Measurements from ENCODE around the gene TPI1. TPM values are rescaled to one million over a fixed set of nuclear protein-coding genes. Genes with fewer than 3 reads are reported as not detected.

The TPI1 gene
- total RNA-seq, 1 donor from 2014 or later, result 306 TPM

- ATAC-seq (ENCODE audit: low read depth), result no peak
- H3K4me1 Mint-ChIP-seq, result peaks cover 15% of the 10 kb centered on the region
- intact Hi-C loops (cut with micrococcal nuclease), result no loop called here
- H3K27ac Mint-ChIP-seq, result no peak overlapping the region
- TF ChIP-seq CTCF (IDR thresholded peaks at IDR 0.05), result no peak
- no peak for DNase-seq
- ChIA-PET POLR2A (interaction anchor here (0.7 to 1.7 kb wide), 2 partner anchors 13 to 49 kb away, joined by 3 to 4 read pairs; partner anchors contain the start of genes C12orf57 and RNU7-1), CTCF (no interaction called here)
- H3K9me3 Mint-ChIP-seq, result no peaks in the 10 kb centered on the region
- no peak overlapping the region for H3K4me3 Mint-ChIP-seq
- H3K36me3 Mint-ChIP-seq (ENCODE audit: low read depth), result no peaks in the 10 kb centered on the region
- no peaks in the 10 kb centered on the region for H3K27me3 Mint-ChIP-seq
These were observed 27.0 kb downstream of the TPI1 start for GRCh38 chr12:6894321-6894720.

- no peak for ATAC-seq (ENCODE audit: low read depth)
- peaks cover 9% of the 10 kb centered on the region for H3K4me1 Mint-ChIP-seq
- no peaks in the 10 kb centered on the region for H3K27me3 Mint-ChIP-seq
- H3K36me3 Mint-ChIP-seq (ENCODE audit: low read depth), result no peaks in the 10 kb centered on the region
- ChIA-PET POLR2A (no interaction called here), CTCF (no interaction called here)
- H3K9me3 Mint-ChIP-seq, result no peaks in the 10 kb centered on the region
- H3K4me3 Mint-ChIP-seq, result no peak overlapping the region
- TF ChIP-seq CTCF (IDR thresholded peaks at IDR 0.05), result no peak
- intact Hi-C loops (cut with micrococcal nuclease), result no loop called here
- no peak for DNase-seq
- no peak overlapping the region for H3K27ac Mint-ChIP-seq
These were observed 29.6 kb downstream of the TPI1 start for GRCh38 chr12:6896846-6897435.

- no peaks in the 10 kb centered on the region for H3K27me3 Mint-ChIP-seq
- CTCF ChIA-PET, result interaction anchor here (0.9 to 1.5 kb wide), 2 partner anchors 30 to 38 kb away, joined by 3 to 4 read pairs; no protein-coding TSS in a partner anchor
These were observed 32.1 kb downstream of the TPI1 start for GRCh38 chr12:6899427-6899826.

GRCh38 chr12:6899837-6900519 lies 32.6 kb downstream of the TPI1 start:
- Mint-ChIP-seq H3K9me3 (no peaks in the 10 kb centered on the region), H3K27me3 (no peaks in the 10 kb centered on the region), H3K4me1 (peaks cover 8% of the 10 kb centered on the region), H3K36me3 (ENCODE audit: low read depth) (no peaks in the 10 kb centered on the region), H3K4me3 (no peak overlapping the region), H3K27ac (no peak overlapping the region)
- DNase-seq, result no peak
- intact Hi-C loops (cut with micrococcal nuclease), result no loop called here
- ChIA-PET POLR2A (interaction anchor here (1.1 to 1.4 kb wide), 3 partner anchors 9 to 44 kb away, joined by 3 read pairs; partner anchors contain the start of genes C12orf57 and RNU7-1), CTCF (interaction anchor here (0.9 to 1.5 kb wide), 2 partner anchors 31 to 38 kb away, joined by 3 to 4 read pairs; no protein-coding TSS in a partner anchor)
- no peak for TF ChIP-seq CTCF (IDR thresholded peaks at IDR 0.05)
- no peak for ATAC-seq (ENCODE audit: low read depth)

More at GRCh38 chr12:6899427-6899826, 32.1 kb downstream of the TPI1 start:
- DNase-seq, result no peak
- no peak for ATAC-seq (ENCODE audit: low read depth)
- no peaks in the 10 kb centered on the region for H3K36me3 Mint-ChIP-seq (ENCODE audit: low read depth)
- H3K4me3 Mint-ChIP-seq, result no peak overlapping the region
- no peaks in the 10 kb centered on the region for H3K9me3 Mint-ChIP-seq
- intact Hi-C loops (cut with micrococcal nuclease), result no loop called here
- POLR2A ChIA-PET, result interaction anchor here (0.8 to 1.4 kb wide), 4 partner anchors 8 to 109 kb away, joined by 3 to 5 read pairs (median 3); partner anchors contain the start of genes C12orf57 and RNU7-1
- peaks cover 8% of the 10 kb centered on the region for H3K4me1 Mint-ChIP-seq
- no peak for TF ChIP-seq CTCF (IDR thresholded peaks at IDR 0.05)
- no peak overlapping the region for H3K27ac Mint-ChIP-seq

- H3K4me3 Mint-ChIP-seq, result no peak overlapping the region
- H3K4me1 Mint-ChIP-seq, result peaks cover 8% of the 10 kb centered on the region
- no peaks in the 10 kb centered on the region for H3K9me3 Mint-ChIP-seq
- H3K36me3 Mint-ChIP-seq (ENCODE audit: low read depth), result no peaks in the 10 kb centered on the region
- no peaks in the 10 kb centered on the region for H3K27me3 Mint-ChIP-seq
- intact Hi-C loops (cut with micrococcal nuclease), result no loop called here
- no peak for TF ChIP-seq CTCF (IDR thresholded peaks at IDR 0.05)
- ATAC-seq (ENCODE audit: low read depth) (no peak), DNase-seq (no peak)
- no peak overlapping the region for H3K27ac Mint-ChIP-seq
- POLR2A ChIA-PET, result interaction anchor here (1.3 kb wide), 1 partner anchor 11 kb away, joined by 6 read pairs; no protein-coding TSS in a partner anchor
- CTCF ChIA-PET, result interaction anchor here (1.0 to 1.1 kb wide), 2 partner anchors 11 to 349 kb away, joined by 3 to 4 read pairs; no protein-coding TSS in a partner anchor
These were observed 35.1 kb downstream of the TPI1 start for GRCh38 chr12:6902448-6902847.
